Stimulated activated CD8-positive, alpha-beta memory T cell treated with anti-CD3 and anti-CD28 coated beads, Interleukin-15, amount 100 ng/mL, for 4 hours (primary cell): ENCODE results near the gene CARNS1.

Experiments used
- DNase-seq, 2 donors: peaks; one replicate each; pipeline ENCODE4 v3.0.0-alpha.2; 2020; ENCODE audit warnings: low read depth in 2 of 2

The CARNS1 gene

DNA sequence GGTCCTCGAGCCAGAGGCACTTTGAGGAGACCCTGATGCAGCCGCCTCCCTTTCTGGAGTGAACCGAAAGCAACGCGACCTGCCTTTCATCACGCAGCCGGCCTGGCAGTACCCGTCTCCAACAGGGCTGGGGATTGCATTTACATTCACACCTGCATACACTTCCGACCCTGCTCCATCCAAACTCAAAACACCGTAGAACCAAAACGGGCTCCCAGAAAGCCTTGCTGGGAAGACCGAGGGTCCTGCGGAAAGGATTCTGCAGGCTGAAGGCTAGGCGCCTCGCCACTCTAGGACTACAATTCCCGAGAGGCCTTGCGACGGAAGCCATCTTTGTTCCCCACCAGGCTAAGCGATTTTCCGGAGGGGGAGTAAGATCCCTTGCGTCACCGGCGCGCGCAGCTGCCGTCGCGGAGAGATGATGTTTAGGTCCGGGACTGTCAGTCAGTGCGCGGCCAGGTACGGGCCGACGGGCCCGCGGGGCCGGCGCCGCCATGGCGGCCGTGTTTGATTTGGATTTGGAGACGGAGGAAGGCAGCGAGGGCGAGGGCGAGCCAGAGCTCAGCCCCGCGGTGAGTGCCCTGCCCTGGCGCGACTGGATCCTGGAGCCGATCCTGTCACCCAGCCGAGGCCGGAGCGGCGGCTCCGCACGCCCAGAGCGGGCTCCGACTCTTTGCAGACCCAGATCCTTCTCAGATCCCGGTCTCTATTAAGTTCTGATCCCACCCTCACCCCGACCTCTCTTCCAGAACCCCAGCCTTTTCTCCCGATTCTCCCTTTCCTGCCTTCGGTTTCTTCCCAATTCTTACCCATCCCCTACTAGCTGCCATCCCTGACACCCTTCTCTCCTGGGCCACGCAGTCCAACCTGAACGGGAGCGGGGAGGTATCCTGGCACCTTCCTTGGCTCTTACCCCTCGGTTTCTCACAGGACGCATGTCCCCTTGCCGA lies 12.8 kb downstream of the CARNS1 start, which contains the start of gene RPS6KB2:
Gene RPS6KB2, plus strand, starts transcription at position 443 of the 950 bp plus-strand sequence. Its CDS starts 52 bp downstream, at position 495.
- peak; percentile 98 for DNase-seq

DNA sequence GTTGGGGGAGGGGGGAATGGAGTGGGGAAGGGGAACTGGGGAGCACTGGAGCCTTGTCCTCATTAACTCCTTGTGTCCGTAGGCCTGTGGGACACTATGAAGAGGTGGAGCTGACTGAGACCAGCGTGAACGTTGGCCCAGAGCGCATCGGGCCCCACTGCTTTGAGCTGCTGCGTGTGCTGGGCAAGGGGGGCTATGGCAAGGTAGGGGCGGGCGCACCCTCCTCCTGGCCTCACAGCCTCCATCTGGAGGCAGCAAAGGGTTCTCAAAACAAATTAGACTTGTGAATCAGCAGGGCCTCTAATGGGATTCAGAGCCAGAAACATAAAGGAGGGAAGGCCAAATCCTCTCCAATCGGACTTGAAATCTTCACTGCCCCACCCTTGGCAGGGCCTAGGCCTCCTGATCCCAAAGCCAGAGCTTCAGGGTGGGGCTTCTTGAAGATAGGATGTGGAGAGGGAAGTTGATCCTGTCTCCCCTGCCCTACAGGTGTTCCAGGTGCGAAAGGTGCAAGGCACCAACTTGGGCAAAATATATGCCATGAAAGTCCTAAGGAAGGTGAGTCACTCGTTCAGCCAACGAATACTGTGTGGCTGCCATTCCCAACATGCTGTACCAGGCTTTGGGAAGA lies 13.7 kb downstream of the CARNS1 start:
- DNase-seq = no peak

DNA sequence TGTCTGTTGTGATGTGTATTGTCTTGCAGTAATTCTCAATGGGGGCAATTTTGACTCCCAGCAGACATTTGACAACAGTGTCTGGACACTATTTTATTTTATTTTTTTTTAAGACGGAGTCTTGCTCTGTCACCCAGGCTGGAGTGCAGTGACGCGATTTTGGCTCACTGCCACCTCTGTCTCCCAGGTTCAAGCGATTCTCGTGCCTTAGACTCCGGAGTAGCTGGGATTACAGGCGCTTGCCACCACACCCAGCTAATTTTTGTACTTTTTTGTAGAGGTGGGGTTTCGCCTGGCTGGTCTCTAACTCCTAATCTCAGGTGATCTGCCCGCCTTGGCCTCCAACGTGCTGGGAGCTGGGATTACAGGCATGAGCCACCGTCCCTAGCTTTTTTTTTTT lies 14.2 kb downstream of the CARNS1 start:
- DNase-seq = no peak

DNA sequence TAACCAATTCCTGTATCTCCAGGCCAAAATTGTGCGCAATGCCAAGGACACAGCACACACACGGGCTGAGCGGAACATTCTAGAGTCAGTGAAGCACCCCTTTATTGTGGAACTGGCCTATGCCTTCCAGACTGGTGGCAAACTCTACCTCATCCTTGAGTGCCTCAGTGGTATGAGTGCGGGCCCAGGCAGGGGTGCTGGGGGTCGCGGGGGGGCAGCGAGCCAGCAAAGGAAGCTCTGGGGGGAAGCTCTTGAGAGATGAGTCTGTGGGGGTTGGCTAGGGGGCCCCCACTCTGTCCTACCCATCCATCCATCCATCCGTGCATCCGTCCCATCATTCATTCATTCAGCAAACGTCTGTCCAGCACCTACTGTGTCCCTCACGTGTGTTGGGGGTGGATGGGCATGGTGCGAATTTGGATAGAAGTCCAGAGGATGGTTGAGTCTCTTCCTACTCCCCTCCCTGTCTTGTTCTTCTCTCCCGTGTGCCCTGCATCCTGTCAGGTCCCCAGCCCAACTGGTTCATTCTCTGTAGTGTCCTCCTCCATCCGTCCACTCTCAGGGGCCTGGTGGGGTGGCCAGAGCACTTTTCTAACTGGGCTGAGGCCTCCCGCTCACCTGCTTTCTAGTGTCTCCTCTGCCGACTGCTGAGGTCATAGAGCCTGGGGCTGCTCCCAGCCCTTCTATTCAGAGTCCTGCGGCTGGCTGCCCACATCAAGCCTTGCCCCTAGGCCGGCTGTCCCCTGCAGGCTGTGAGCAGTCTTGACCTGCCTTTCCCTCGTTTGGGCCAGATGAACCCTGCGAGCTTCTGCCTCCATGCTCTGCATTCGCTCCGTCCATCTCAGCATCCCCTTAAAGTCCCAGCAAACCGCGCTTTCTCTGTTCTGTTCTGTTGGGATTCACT lies 16.1 kb downstream of the CARNS1 start:
- DNase-seq = no peak

DNA sequence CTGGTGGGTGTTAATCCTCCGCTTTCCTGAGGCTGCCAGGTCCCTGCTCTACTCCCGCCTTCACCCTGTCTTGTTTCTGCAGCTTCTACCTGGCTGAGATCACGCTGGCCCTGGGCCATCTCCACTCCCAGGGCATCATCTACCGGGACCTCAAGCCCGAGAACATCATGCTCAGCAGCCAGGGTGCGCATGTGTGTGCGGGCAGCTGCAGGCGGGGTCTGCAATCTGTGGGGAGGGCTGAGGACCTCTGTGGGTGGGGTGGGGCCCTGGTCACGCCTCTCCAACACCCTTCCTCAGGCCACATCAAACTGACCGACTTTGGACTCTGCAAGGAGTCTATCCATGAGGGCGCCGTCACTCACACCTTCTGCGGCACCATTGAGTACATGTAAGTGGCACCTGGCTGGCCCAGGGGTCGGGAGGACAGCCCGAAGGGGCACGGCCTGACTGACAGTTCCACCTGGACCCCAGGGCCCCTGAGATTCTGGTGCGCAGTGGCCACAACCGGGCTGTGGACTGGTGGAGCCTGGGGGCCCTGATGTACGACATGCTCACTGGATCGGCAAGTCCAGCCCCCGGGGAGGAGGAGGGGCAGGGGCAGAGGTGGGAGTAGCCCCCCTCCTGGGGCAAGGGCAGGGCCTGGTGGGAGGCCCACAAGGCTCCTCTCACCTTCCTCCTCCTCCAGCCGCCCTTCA lies 17.3 kb downstream of the CARNS1 start:
- no peak for DNase-seq

DNA sequence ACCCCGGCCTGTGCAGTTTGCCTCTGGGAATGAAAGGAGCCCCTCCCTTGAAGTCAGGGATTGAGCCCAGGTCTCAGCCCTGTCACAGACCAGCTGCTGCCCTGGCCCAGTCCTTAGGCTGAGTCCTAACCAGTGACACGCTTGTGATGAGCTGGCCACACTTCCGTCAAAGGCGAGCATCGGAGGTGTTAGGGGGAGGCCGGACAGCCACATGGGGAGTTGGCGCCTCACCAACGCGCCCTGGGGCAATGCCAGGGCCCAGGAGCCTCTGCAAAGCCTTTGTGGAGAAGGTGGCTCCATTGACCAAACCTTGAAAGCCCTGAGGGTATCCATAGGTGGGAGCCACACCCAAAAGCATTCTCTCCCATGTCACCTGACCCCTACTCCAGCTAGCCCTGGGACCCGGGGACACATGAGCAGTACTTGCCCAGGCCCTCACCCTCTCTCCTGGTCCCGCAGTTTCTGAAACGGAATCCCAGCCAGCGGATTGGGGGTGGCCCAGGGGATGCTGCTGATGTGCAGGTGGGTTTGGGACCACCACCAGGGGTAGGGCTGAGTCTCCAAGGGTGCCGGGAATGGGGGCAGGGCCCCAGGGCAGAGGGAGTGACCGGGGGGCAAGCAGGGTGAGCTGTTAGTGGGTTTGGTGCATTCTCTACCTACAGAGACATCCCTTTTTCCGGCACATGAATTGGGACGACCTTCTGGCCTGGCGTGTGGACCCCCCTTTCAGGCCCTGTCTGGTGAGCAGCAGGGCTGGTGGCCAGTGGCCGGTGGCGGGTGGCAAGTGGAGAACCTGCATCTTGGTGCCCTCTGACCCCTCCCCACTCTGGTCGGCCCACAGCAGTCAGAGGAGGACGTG lies 18.3 kb downstream of the CARNS1 start:
- no peak for DNase-seq

DNA sequence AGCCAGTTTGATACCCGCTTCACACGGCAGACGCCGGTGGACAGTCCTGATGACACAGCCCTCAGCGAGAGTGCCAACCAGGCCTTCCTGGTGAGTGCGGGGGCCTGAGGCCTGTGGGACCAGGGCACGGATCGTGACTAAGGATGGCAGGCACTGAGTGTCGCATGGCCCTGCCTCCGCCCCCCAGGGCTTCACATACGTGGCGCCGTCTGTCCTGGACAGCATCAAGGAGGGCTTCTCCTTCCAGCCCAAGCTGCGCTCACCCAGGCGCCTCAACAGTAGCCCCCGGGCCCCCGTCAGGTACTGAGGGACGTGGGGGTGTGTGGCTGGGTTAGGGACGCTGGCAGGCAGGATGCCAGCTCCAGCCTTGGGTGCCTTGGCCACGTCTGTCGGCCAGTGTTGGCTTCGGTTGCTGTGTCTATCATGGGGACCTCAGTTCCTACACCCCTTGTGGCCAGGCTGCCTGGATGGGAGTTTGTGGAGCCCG lies 19.0 kb downstream of the CARNS1 start:
- no peak for DNase-seq

DNA sequence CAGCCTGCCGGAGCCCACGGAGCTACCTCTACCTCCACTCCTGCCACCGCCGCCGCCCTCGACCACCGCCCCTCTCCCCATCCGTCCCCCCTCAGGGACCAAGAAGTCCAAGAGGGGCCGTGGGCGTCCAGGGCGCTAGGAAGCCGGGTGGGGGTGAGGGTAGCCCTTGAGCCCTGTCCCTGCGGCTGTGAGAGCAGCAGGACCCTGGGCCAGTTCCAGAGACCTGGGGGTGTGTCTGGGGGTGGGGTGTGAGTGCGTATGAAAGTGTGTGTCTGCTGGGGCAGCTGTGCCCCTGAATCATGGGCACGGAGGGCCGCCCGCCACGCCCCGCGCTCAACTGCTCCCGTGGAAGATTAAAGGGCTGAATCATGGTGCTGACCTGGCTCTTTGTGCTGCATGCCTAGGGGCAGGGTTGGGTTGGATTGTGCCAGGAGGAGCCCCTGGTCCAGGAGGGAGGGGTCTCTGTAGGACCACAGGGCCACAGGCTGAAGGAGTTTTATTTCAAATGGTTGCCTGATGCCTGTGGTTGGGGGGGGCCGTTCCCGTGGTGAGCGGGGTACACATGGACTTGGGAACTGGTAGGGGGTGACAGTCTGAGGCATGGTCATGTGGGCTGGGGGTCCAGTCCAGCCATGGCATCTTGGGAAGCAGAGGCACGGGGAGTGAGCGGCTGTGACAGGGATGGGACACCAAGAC lies 19.7 kb downstream of the CARNS1 start:
- no peak for DNase-seq

DNA sequence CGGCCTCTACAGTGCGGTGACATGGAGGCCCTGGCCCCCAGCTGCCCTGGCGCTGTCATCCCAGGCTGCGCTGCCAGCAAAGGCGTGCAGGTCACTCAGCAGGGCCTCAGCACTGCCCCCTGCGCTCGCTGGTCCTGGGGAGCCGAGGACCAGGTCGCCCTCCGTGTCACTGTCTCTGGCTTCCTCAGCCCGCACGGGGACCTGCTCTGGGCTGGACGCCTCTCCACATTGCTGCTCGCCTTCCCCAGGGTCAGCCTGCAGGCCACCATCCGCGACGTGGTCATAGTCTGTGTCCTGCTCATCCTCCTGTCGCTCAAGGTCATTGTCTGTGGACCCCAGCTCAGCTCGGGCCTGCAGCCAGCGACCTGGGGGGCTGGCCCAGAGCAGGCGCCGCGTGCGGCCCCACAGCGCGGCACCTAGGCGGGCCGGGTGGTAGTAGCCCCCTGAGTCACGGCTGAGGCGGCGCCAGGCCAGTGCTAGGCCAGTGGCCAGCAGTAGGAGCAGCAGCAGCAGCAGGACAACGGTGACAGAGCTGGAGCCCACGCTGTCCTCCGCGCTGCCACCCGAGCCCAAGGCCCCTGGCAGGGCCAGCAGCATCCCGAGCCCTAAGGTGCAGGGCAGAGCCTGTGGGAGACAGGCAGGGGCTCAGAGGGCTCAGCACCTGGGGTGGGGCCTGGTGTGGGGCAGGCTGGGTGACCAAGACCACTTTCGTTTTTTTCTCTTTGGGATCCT lies 20.4 kb downstream of the CARNS1 start:
- DNase-seq = no peak

DNA sequence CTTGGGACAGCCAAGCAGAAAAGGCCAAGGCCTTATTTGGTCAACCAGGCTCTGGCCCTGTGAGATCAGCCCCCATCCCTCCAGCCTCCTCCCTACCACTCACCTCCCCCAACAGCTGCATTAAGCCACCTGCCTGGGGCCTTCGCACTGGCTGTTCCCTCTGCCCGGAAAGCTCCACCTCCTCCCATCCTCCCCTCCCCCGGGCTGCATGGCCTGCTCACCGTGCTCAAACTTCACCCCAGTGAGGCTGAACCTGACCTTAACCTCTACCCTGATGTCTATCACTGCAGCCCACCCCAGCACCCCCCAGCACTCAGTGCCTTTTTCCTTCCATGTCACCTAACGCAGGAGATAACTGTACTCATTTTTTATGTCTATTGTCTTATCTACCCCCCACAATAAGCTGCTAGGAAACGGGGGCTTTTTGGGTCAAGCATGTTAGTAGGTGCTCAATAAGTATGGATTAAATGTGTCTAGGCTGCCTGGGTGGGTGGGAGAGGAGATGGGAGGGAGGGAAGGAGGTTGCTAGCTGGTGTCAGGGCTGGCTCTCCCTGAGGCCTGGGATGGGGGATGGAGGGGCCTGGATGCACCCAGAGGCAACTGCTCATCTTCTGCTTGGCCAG lies 21.1 kb downstream of the CARNS1 start:
- DNase-seq = peak in 1 of 2 donors; percentile 35

DNA sequence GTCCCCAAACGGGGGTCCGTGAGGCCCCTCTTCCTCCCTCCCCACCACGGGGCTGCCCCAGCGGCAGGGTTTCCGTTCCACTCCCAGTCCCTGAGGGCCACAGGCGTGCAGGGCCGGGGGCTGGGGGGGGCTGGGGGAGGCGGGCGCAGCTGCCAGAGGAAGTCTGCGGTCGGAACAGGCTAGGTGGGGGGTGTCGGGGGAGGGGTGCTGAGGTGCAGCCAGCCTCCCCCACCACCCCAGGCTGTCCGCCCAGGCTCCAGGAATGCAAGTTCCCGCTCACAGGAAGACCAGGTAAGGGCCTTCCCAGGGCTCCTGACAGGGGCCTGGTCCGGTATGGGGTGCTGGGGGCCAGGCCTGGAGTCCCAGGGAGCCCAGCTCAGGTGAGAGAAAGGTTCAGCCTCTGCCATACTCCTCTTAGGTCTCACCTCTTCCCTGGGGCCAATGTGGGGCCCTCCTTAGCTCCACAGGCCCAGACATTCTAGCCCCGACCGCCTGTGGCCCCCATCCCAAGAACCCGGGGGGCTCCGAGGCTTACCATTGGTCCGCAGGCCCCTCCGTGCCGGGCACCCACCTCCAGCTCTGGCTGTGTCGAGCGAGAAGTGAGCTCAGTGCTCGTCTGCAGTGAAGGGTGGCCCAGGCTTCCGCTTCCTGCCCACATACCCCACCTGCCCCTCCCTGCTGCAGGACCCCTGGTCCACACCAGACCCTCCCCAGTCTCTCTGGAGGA lies 21.8 kb downstream of the CARNS1 start, which contains the start of gene PTPRCAP:
Gene PTPRCAP, minus strand, starts transcription at position 601 of the 727 bp plus-strand sequence. Its CDS starts 63 bp downstream, at position 538.
- DNase-seq = peak; percentile 57 to 60

DNA sequence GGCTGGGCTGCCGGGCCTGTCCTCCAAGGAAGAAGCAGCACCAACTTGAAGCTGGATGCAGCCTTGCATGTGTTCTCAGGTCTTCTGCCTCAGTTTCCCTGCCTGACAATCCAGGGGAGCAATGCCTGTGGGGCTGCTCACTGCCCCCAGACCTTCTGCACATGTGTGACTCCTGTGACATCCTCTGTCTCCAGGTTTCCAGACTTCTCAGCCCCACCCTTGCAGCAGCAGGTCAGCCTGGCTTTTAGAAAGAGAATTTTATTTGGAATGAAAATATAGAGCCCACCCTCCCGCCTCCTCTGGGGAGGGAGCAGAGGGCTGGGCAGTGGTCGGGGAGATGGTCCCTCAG lies 22.3 kb downstream of the CARNS1 start:
- DNase-seq = no peak

DNA sequence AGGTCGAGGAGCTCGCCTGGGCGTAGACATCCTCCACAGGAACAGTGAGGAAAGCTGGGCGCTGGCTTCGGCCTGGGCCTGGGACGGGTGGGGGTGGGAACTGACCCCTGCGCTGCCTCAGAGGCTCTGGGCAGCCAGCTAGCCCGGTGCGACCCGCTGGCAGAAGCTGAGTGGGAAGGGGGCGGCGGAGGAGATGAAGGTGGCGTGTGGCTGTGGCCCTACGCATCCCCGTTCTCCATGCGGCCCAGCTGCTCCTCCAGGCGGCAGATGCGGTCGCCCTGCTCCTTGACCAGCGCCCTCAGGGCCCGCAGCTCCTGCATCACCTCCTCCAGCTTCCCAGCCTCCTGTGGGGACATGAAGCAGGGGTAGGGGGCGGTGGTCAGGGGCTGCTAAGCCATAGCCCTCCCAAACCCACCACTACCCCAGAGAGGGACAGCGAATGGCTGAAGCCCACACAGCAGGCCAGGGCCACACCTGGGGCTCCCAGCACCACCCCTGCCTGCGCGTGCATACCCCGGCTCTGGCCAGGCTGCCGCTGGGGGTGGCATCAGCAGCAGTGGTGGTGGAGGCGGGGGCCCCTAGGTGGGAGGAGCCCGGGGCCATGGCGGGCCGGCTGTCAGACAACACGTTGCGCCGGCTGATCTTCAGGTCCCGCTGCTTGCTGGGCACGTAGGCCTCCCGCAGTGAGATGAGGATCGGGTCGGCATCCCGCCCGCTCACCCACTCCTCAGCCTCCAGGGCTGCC lies 22.9 kb downstream of the CARNS1 start:
- DNase-seq = peak; percentile 50 to 51

DNA sequence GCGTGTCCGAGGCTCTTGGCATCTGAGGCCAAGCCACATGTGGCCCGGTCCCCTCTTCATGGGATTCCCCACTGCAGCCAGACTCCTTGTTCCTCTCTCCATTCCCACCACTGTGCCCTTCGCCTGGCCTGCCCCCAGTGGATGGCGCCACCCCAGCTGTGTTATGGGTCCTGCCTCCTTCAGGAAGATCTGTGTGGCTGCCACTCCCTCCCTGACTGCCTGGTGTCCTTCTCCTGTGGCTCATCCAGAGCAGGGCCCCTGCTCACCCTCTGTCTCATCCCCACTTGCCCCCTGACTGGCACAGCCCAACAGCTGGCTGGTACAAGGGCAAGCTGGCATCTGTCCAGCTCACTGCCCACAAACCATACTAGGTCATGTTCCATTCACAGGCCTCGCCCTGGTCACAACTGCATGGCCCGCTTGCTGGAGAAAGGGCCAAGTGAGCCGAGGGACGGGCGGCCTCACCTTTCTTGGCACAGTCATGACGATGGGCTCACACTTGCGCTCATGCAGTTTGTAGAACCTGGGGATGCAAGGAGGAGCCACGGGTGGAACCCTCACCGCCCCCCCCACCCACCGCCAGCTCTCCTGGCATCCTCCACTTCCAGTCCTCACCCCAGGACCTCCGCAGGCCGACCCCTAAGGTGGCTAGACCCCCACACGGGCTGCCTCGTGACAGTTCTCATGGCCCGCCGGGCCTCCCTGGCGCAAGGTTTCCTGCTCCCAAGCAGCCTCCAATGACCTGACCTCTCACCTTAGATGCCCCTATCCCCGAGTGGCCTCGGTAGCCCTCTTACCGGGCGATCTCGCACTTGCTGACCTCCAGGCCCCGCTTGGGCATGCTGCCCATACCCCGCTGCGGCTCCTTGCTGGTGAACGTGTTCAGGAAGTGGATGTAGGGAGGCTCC lies 24.1 kb downstream of the CARNS1 start:
- no peak for DNase-seq

DNA sequence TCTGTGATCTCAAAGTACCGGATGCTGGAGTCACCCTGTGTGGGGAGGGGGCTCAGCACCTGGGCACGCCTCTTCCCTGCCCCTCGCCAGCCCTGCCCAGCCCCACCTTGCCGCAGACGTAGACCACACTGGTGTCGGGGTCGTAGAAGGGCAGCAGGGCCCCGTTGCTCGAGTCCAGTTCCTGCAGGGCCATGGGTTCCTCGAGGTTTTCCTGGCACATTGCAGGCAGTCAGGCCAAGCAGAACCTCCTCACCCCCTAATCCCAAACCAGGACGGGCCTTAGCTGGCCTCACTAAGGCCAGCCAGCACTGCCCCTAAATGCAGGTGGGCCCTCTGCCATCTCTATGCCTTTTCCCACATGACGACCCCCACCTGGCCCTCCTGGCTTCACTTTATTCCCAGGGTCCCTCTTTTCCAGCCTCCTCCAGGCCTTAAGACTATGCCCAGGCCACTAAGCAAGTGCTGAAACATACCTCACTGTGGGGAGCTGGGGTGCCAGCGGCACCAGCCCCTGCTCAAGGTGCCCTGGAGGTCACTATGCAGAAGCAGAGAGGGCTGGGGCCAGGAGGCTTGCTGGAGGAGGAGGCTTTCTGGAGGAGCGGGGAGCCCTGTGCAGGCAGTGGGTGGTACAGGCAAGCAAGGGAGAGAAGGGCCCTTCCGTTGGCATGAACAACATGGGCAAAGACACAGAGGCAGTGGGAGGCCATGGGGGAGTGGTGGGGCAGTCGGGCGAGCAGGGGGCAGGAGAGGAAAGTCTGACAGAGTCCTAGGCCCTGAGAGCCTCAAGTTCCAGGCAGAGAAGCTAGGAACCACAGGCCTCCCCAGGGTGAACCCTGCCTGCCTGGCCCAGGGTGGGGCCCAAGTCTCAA lies 25.0 kb downstream of the CARNS1 start:
- no peak for DNase-seq
